ENCODE results near the gene LYPD6B. TPM values are rescaled to one million over a fixed set of nuclear protein-coding genes. Genes with fewer than 3 reads are reported as not detected.

The LYPD6B gene
- total RNA-seq, 1 experiment from 2014 or later, result 2.0 TPM

- H3K9me3 ChIP-seq (ENCODE audit: low read length), result no peaks in the 10 kb centered on the region
- no peaks in the 10 kb centered on the region for H3K9me2 ChIP-seq (replicated peaks; ENCODE audit: low read length)
- no peaks in the 10 kb centered on the region for H3K79me2 ChIP-seq (ENCODE audit: low read length)
- POLR2A ChIA-PET (ENCODE audit: unreplicated experiment), result no interaction called here
- no peak overlapping the region for H3K4me2 ChIP-seq (ENCODE audit: low read length)
- no peak for DNase-seq
- H4K20me1 ChIP-seq (ENCODE audit: low read length), result no peaks in the 10 kb centered on the region
- TF ChIP-seq EZH2phosphoT487 (IDR thresholded peaks at IDR 0.05; ENCODE audit: borderline replicate concordance, low read length), result no peak
- TF ChIP-seq EZH2 (IDR thresholded peaks at IDR 0.05; ENCODE audit: low read length, unreplicated experiment), result no peak
- TF ChIP-seq CTCF (conservative IDR thresholded peaks at IDR 0.05; ENCODE audit: low read depth, low read length), result no peak
- no peaks in the 10 kb centered on the region for H3F3A ChIP-seq (ENCODE audit: low read length, unreplicated experiment)
- no peak overlapping the region for H3K9ac ChIP-seq (ENCODE audit: low read length)
- peaks cover 47% of the 10 kb centered on the region for H3K27me3 ChIP-seq (ENCODE audit: low read length)
- H3K4me3 ChIP-seq (ENCODE audit: low read length), result no peak overlapping the region
- H3K36me3 ChIP-seq (ENCODE audit: low read depth, low read length), result no peaks in the 10 kb centered on the region
- CTCF ChIA-PET, result no interaction called here
- H3K27ac ChIP-seq (ENCODE audit: low read length), result no peak overlapping the region
- BruUV-seq (replicated peaks), result no TSS peak
- intact Hi-C loops (cut with micrococcal nuclease), result no loop called here
- ATAC-seq, result no peak
- H3K4me1 ChIP-seq (ENCODE audit: insufficient read depth, low read length), result peaks cover 7% of the 10 kb centered on the region; the same call in 1 of the 2 replicates
- no peak overlapping the region for H2AFZ ChIP-seq (ENCODE audit: low read length)
These were observed 37.0 kb upstream of the LYPD6B start for GRCh38 chr2:149001496-149001895.

- H3K4me1 ChIP-seq (ENCODE audit: insufficient read depth, low read length), result peaks cover 7% of the 10 kb centered on the region; the same call in 1 of the 2 replicates
- ChIA-PET POLR2A (ENCODE audit: unreplicated experiment) (no interaction called here), CTCF (no interaction called here)
- H3K9me3 ChIP-seq (ENCODE audit: low read length), result no peaks in the 10 kb centered on the region
- no peak overlapping the region for H3K9ac ChIP-seq (ENCODE audit: low read length)
- no peaks in the 10 kb centered on the region for H3F3A ChIP-seq (ENCODE audit: low read length, unreplicated experiment)
- H3K4me3 ChIP-seq (ENCODE audit: low read length), result no peak overlapping the region
- ATAC-seq (no peak), DNase-seq (no peak)
- no peak overlapping the region for H2AFZ ChIP-seq (ENCODE audit: low read length)
- H3K36me3 ChIP-seq (ENCODE audit: low read depth, low read length), result no peaks in the 10 kb centered on the region
- H3K79me2 ChIP-seq (ENCODE audit: low read length), result no peaks in the 10 kb centered on the region
- H3K9me2 ChIP-seq (replicated peaks; ENCODE audit: low read length), result no peaks in the 10 kb centered on the region
- H4K20me1 ChIP-seq (ENCODE audit: low read length), result no peaks in the 10 kb centered on the region
- intact Hi-C loops (cut with micrococcal nuclease), result no loop called here
- TF ChIP-seq EZH2 (IDR thresholded peaks at IDR 0.05; ENCODE audit: low read length, unreplicated experiment) (no peak), CTCF (conservative IDR thresholded peaks at IDR 0.05; ENCODE audit: low read depth, low read length) (no peak), EZH2phosphoT487 (IDR thresholded peaks at IDR 0.05; ENCODE audit: borderline replicate concordance, low read length) (no peak)
- H3K27me3 ChIP-seq (ENCODE audit: low read length), result peaks cover 44% of the 10 kb centered on the region
- no TSS peak for BruUV-seq (replicated peaks)
- no peak overlapping the region for H3K4me2 ChIP-seq (ENCODE audit: low read length)
- no peak overlapping the region for H3K27ac ChIP-seq (ENCODE audit: low read length)
These were observed 36.1 kb upstream of the LYPD6B start for GRCh38 chr2:149002378-149002890.

- TF ChIP-seq CTCF (conservative IDR thresholded peaks at IDR 0.05; ENCODE audit: low read depth, low read length) (no peak), EZH2phosphoT487 (IDR thresholded peaks at IDR 0.05; ENCODE audit: borderline replicate concordance, low read length) (no peak), EZH2 (IDR thresholded peaks at IDR 0.05; ENCODE audit: low read length, unreplicated experiment) (no peak)
- Histone ChIP-seq H3K79me2 (ENCODE audit: low read length) (no peaks in the 10 kb centered on the region), H3K27me3 (ENCODE audit: low read length) (peaks cover 40% of the 10 kb centered on the region), H2AFZ (ENCODE audit: low read length) (no peak overlapping the region), H3K27ac (ENCODE audit: low read length) (no peak overlapping the region), H3K9me2 (replicated peaks; ENCODE audit: low read length) (no peaks in the 10 kb centered on the region), H3K4me1 (ENCODE audit: insufficient read depth, low read length) (peaks cover 7% of the 10 kb centered on the region; the same call in 1 of the 2 replicates), H3K4me3 (ENCODE audit: low read length) (no peak overlapping the region), H4K20me1 (ENCODE audit: low read length) (no peaks in the 10 kb centered on the region), H3K9ac (ENCODE audit: low read length) (no peak overlapping the region), H3K4me2 (ENCODE audit: low read length) (no peak overlapping the region), H3F3A (ENCODE audit: low read length, unreplicated experiment) (no peaks in the 10 kb centered on the region), H3K9me3 (ENCODE audit: low read length) (no peaks in the 10 kb centered on the region), H3K36me3 (ENCODE audit: low read depth, low read length) (no peaks in the 10 kb centered on the region)
- ChIA-PET POLR2A (ENCODE audit: unreplicated experiment) (no interaction called here), CTCF (no interaction called here)
- no TSS peak for BruUV-seq (replicated peaks)
- intact Hi-C loops (cut with micrococcal nuclease), result no loop called here
- ATAC-seq (no peak), DNase-seq (no peak)
These were observed 35.4 kb upstream of the LYPD6B start for GRCh38 chr2:149002891-149003740.

Data from PC-3 (cell line).